GM12872 (cell line): ENCODE data around the gene FKBP15.

ENCODE experiments used
- CTCF ChIP-seq: IDR thresholded peaks from 3 replicates; pipeline ENCODE4 v1.5.1; 2011; ENCODE audit warnings: low read depth, mild to moderate bottlenecking, low read length, moderate library complexity; ENCODE audit not compliant: insufficient read depth

The FKBP15 gene

GRCh38 chr9:113241161-113241560 is 20.1 kb upstream of the FKBP15 start:
- no peak for TF ChIP-seq CTCF

GRCh38 chr9:113238859-113239232 is 17.8 kb upstream of the FKBP15 start:
- TF ChIP-seq CTCF: no peak

- no peak for TF ChIP-seq CTCF
Measured at GRCh38 chr9:113238202-113238858, 17.3 kb upstream of the FKBP15 start.

GRCh38 chr9:113237026-113237425 is 15.9 kb upstream of the FKBP15 start:
- TF ChIP-seq CTCF: no peak

- TF ChIP-seq CTCF: no peak
Measured at GRCh38 chr9:113231701-113232100, 10.6 kb upstream of the FKBP15 start.

- TF ChIP-seq CTCF: no peak
Measured at GRCh38 chr9:113228130-113228665, 7.1 kb upstream of the FKBP15 start.

- no peak for TF ChIP-seq CTCF
Measured at GRCh38 chr9:113227436-113227835, 6.4 kb upstream of the FKBP15 start.
